Keratinocyte (primary cell): ENCODE data around the gene FOCAD. TPM values are rescaled to one million over a fixed set of nuclear protein-coding genes. Genes with fewer than 3 reads are reported as not detected.
A peak's percentile ranks its signal among the peaks of the same experiment; 100 is the strongest.

Experiments
- DNase-seq: peaks from one replicate; pipeline ENCODE4 v3.0.0-alpha.2; 2011; ENCODE audit warnings: low read depth, missing footprints, low spot score
- FAIRE-seq: peaks from 2 replicates; lab custom pipeline; 2011; peaks lifted over from hg19 to GRCh38; lab: Jason Lieb, UNC
- H2AFZ ChIP-seq: 2 replicates; pipeline ENCODE4 v1.6.0; 2012; ENCODE audit warnings: low read length, control low read depth, inconsistent platforms; ENCODE audit not compliant: control insufficient read depth
- H3K27ac ChIP-seq: 2 replicates; pipeline ENCODE4 v1.5.1; 2011; ENCODE audit warnings: low read length; ENCODE audit not compliant: control insufficient read depth, insufficient read depth
- H3K27me3 ChIP-seq: 3 replicates; pipeline ENCODE4 v1.6.0; 2011; ENCODE audit warnings: low read length; ENCODE audit not compliant: control insufficient read depth, insufficient read depth; ENCODE audit errors: extremely low read depth
- H3K36me3 ChIP-seq, 2 experiments: 2 replicates in 1 of 2; 3 replicates in 1 of 2; pipeline ENCODE4 v1.5.1; 2011; ENCODE audit warnings: low read length in 2 of 2, mild to moderate bottlenecking in 1 of 2; ENCODE audit not compliant: control insufficient read depth in 2 of 2, insufficient read depth in 2 of 2; ENCODE audit errors: extremely low read depth in 1 of 2
- H3K4me1 ChIP-seq: 3 replicates; pipeline ENCODE4 v1.5.1; 2011; ENCODE audit warnings: low read length; ENCODE audit not compliant: control insufficient read depth, insufficient read depth; ENCODE audit errors: extremely low read depth
- H3K4me2 ChIP-seq: 3 replicates; pipeline ENCODE4 v1.6.0; 2011; ENCODE audit warnings: low read depth, low read length; ENCODE audit not compliant: control insufficient read depth, insufficient read depth; ENCODE audit errors: extremely low read depth
- H3K4me3 ChIP-seq, 3 experiments: fragments of 200-600 bp in 1 of 3; sonication (generic) in 1 of 3; 2 replicates in 2 of 3; 3 replicates in 1 of 3; pipeline ENCODE4 v1.5.1; 2011 to 2016; ENCODE audit warnings: low read length in 3 of 3, mild to moderate bottlenecking in 3 of 3, control low read depth in 2 of 3, inconsistent platforms in 1 of 3, low read depth in 1 of 3, mixed read lengths in 1 of 3, mixed run types in 1 of 3, moderate library complexity in 1 of 3; ENCODE audit not compliant: control insufficient read depth in 2 of 3, insufficient read depth in 2 of 3; ENCODE audit errors: extremely low read depth in 1 of 3
- H3K79me2 ChIP-seq: 2 replicates; pipeline ENCODE4 v1.6.0; 2012; ENCODE audit warnings: low read length; ENCODE audit not compliant: control insufficient read depth, insufficient read depth
- H3K9ac ChIP-seq: 3 replicates; pipeline ENCODE4 v1.6.0; 2011; ENCODE audit warnings: low read length; ENCODE audit not compliant: control insufficient read depth, insufficient read depth; ENCODE audit errors: extremely low read depth
- H3K9me1 ChIP-seq: 3 replicates; pipeline ENCODE4 v1.6.0; 2011; ENCODE audit warnings: low read length; ENCODE audit not compliant: control insufficient read depth, insufficient read depth; ENCODE audit errors: extremely low read depth
- H3K9me3 ChIP-seq: 2 replicates; pipeline ENCODE4 v1.5.1; 2012; ENCODE audit warnings: low read depth, low read length; ENCODE audit not compliant: control insufficient read depth
- H4K20me1 ChIP-seq: 3 replicates; pipeline ENCODE4 v1.6.0; 2011; ENCODE audit warnings: low read length; ENCODE audit not compliant: control insufficient read depth, insufficient read depth; ENCODE audit errors: extremely low read depth
- EZH2 ChIP-seq: IDR thresholded peaks from one replicate; pipeline ENCODE4 v1.6.1; 2012; ENCODE audit warnings: inconsistent platforms, mild to moderate bottlenecking, low read length, moderate library complexity
- dilution Hi-C: fragments of 300-500 bp; cut with MboI; formaldehyde crosslinking; loops from one replicate; pipeline ENCODE4 v1.7.0; 2020; ENCODE audit warnings: low sequenced_read_pairs; ENCODE audit not compliant: extremely low pct_ligation_motif_present
- polyA plus RNA-seq, 5 experiments: library from polyadenylated mRNA; depleted of rRNA in 3 of 5; stranded (reverse) in 3 of 5; stranded (forward) in 1 of 5; unstranded in 1 of 5; fragments of >200 nt; gene quantifications; 1 replicate in 1 of 5; 2 replicates in 3 of 5; 3 replicates in 1 of 5; pipeline versions ENCODE4 v1.2.1 to v1.2.3, GENCODE V29; 2011 to 2012; ENCODE audit warnings: missing spikeins in 2 of 5, low read depth in 1 of 5, low replicate concordance in 1 of 5
- TF ChIP-seq, protein P1 (sequence below), 3 experiments: IDR thresholded peaks in 1 of 3; conservative IDR thresholded peaks in 1 of 3; optimal IDR thresholded peaks in 1 of 3; 2 replicates in 2 of 3; 3 replicates in 1 of 3; pipeline versions ENCODE3 to v1.5.1; 2011; ENCODE audit warnings: low read length in 3 of 3, mild to moderate bottlenecking in 3 of 3, moderate library complexity in 2 of 3, control low read depth in 1 of 3, inconsistent platforms in 1 of 3; ENCODE audit not compliant: insufficient read depth in 2 of 3; ENCODE audit errors: extremely low read depth in 1 of 3

Gene FOCAD
- polyA plus RNA-seq, 1 donor (not counting 4 experiments of a cell fraction or from before 2014, with no cell fraction given), result 33.1 TPM

- DNase-seq, result no peak
- dilution Hi-C loops, result no loop called here
Measured at GRCh38 chr9:20740304-20740703, 56.2 kb downstream of the FOCAD start.

DNA sequence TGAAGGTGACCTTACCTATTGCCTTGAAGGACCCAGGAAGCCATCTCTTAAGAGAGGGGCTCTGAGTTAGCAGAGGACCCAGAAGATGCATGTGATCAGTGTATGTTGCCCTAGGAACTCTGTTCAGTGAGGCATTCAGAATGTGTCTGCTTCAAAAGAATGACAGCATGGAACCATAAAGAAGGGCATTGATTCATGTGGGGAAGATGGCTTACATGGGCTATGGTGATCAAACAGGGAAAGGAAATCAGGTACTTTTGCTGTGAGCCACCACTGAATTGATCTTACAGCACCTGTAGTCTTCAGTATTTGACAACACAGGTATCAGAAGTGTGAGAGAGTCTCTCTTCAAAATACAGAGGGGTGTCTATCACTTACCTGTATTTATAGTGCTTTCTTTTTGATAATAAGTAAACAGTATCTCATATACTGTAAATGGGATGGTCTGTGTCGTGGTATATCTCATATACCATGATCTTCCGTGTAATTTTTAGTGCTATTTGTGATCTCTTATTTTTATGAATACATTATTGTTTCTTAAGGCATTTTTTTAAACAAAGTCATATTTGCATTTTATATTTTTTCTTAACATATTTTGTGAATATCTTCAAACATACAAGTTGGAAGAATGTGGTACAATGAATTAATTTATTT lies 57.0 kb downstream of the FOCAD start:
- TF ChIP-seq, protein P1, sequence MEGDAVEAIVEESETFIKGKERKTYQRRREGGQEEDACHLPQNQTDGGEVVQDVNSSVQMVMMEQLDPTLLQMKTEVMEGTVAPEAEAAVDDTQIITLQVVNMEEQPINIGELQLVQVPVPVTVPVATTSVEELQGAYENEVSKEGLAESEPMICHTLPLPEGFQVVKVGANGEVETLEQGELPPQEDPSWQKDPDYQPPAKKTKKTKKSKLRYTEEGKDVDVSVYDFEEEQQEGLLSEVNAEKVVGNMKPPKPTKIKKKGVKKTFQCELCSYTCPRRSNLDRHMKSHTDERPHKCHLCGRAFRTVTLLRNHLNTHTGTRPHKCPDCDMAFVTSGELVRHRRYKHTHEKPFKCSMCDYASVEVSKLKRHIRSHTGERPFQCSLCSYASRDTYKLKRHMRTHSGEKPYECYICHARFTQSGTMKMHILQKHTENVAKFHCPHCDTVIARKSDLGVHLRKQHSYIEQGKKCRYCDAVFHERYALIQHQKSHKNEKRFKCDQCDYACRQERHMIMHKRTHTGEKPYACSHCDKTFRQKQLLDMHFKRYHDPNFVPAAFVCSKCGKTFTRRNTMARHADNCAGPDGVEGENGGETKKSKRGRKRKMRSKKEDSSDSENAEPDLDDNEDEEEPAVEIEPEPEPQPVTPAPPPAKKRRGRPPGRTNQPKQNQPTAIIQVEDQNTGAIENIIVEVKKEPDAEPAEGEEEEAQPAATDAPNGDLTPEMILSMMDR (optimal IDR thresholded peaks at IDR 0.05 in 1 of 3, IDR thresholded peaks at IDR 0.05 in 1 of 3, conservative IDR thresholded peaks at IDR 0.05 in 1 of 3; ENCODE audit: extremely low read depth in 1 of 3, insufficient read depth in 2 of 3, low read length in 3 of 3), result no peak
- TF ChIP-seq EZH2, result no peak

More at GRCh38 chr9:20740304-20740703, 56.2 kb downstream of the FOCAD start:
- Histone ChIP-seq H3K27ac (no peak overlapping the region), H3K4me2 (no peak overlapping the region), H4K20me1 (no peaks in the 10 kb centered on the region), H3K27me3 (no peaks in the 10 kb centered on the region), H3K79me2 (no peaks in the 10 kb centered on the region), H3K9me3 (no peaks in the 10 kb centered on the region), H3K9ac (no peak overlapping the region), H2AFZ (no peak overlapping the region), H3K9me1 (no peaks in the 10 kb centered on the region), H3K4me1 (no peaks in the 10 kb centered on the region), H3K4me3 (no peak overlapping the region), H3K36me3 (peaks cover 0 to 3% of the 10 kb centered on the region in 2 experiments)
- TF ChIP-seq, protein P1 (optimal IDR thresholded peaks at IDR 0.05 in 1 of 3, IDR thresholded peaks at IDR 0.05 in 1 of 3, conservative IDR thresholded peaks at IDR 0.05 in 1 of 3; ENCODE audit: extremely low read depth in 1 of 3, insufficient read depth in 2 of 3, low read length in 3 of 3), result no peak
- TF ChIP-seq EZH2, result no peak
- FAIRE-seq, result no peak

More for the DNA sequence above, 57.0 kb downstream of the FOCAD start:
- Histone ChIP-seq H3K9ac (no peak overlapping the region), H3K27me3 (no peaks in the 10 kb centered on the region), H3K9me3 (no peaks in the 10 kb centered on the region), H3K27ac (no peak overlapping the region), H3K79me2 (no peaks in the 10 kb centered on the region), H2AFZ (no peak overlapping the region), H3K4me1 (no peaks in the 10 kb centered on the region), H4K20me1 (no peaks in the 10 kb centered on the region), H3K9me1 (no peaks in the 10 kb centered on the region), H3K36me3 (peaks cover 0 to 3% of the 10 kb centered on the region in 2 experiments), H3K4me3 (no peak overlapping the region), H3K4me2 (no peak overlapping the region)
- FAIRE-seq (peak; percentile 41), DNase-seq (no peak)
- dilution Hi-C loops, result no loop called here
